OCI-LY1 (cell line): Measurements from ENCODE around the gene UACA.
"Not testable (repeated sequence)": the region's sequence is repeated elsewhere in the genome, so short reads cannot be mapped to it uniquely, and the experiment has no call there.

Source experiments
- H2AFZ ChIP-seq: fragments of 200-600 bp; sonication (generic), shearing (Covaris generic); 2 replicates; pipeline ENCODE4 v1.6.0; 2014; ENCODE audit warnings: antibody characterized with exemption, mild to moderate bottlenecking, low read length
- H3F3A ChIP-seq: fragments of 200-600 bp; sonication (generic), shearing (Covaris generic); 2 replicates; pipeline ENCODE4 v1.6.0; 2014; ENCODE audit warnings: mild to moderate bottlenecking, antibody characterized with exemption, low read length, moderate library complexity; ENCODE audit not compliant: insufficient read depth
- H3K27ac ChIP-seq: fragments of 200-600 bp; sonication (generic); 2 replicates; pipeline ENCODE4 v1.5.1; 2014; ENCODE audit warnings: low read length, mixed run types, mild to moderate bottlenecking, low read depth; ENCODE audit not compliant: poor library complexity, severe bottlenecking
- H3K27me3 ChIP-seq: fragments of 200-600 bp; sonication (generic); 2 replicates; pipeline ENCODE4 v1.6.0; 2014; ENCODE audit warnings: antibody characterized with exemption, mild to moderate bottlenecking, low read length, moderate library complexity; ENCODE audit not compliant: insufficient read depth
- H3K36me3 ChIP-seq: fragments of 200-600 bp; sonication (generic); 2 replicates; pipeline ENCODE4 v1.6.1; 2014; ENCODE audit warnings: mild to moderate bottlenecking, antibody characterized with exemption, low read length, moderate library complexity, mixed read lengths; ENCODE audit not compliant: insufficient read depth
- H3K4me1 ChIP-seq: fragments of 200-600 bp; sonication (generic); 2 replicates; pipeline ENCODE4 v1.5.1; 2014; ENCODE audit warnings: mild to moderate bottlenecking, low read length, moderate library complexity; ENCODE audit not compliant: insufficient read depth, severe bottlenecking
- H3K4me2 ChIP-seq: fragments of 200-600 bp; sonication (generic), shearing (Covaris generic); 2 replicates; pipeline ENCODE4 v1.6.1; 2014; ENCODE audit warnings: low read length
- H3K4me3 ChIP-seq: fragments of 200-600 bp; sonication (generic); 2 replicates; pipeline ENCODE4 v1.5.1; 2014; ENCODE audit warnings: low read length, low read depth, mild to moderate bottlenecking, mixed read lengths; ENCODE audit not compliant: poor library complexity, severe bottlenecking
- H3K79me2 ChIP-seq: fragments of 200-600 bp; shearing (Covaris generic); 2 replicates; pipeline ENCODE4 v1.6.1; 2016; ENCODE audit warnings: mixed run types, low read length, mixed read lengths; ENCODE audit not compliant: insufficient read depth
- H3K9ac ChIP-seq: fragments of 200-600 bp; sonication (generic), shearing (Covaris generic); 2 replicates; pipeline ENCODE4 v1.6.1; 2014; ENCODE audit warnings: mild to moderate bottlenecking, low read length, mixed read lengths
- H3K9me2 ChIP-seq: fragments of 200-600 bp; sonication (generic), shearing (Covaris generic); 2 replicates; pipeline ENCODE4 v1.6.1; 2014; ENCODE audit warnings: low read depth, mild to moderate bottlenecking, low read length, mixed read lengths
- H3K9me3 ChIP-seq: fragments of 200-600 bp; shearing (Covaris generic); 2 replicates; pipeline ENCODE4 v1.6.1; 2014; ENCODE audit warnings: low read length, mixed read lengths
- H4K20me1 ChIP-seq: fragments of 200-600 bp; sonication (generic), shearing (Covaris generic); 2 replicates; pipeline ENCODE4 v1.6.0; 2016; ENCODE audit warnings: mild to moderate bottlenecking, low read length; ENCODE audit not compliant: insufficient read depth
- EZH2 ChIP-seq: fragments of 200-600 bp; sonication (generic), shearing (Covaris generic); IDR thresholded peaks from 2 replicates; pipeline ENCODE4 v1.8.0; 2017; ENCODE audit warnings: borderline replicate concordance, mixed run types, mild to moderate bottlenecking, antibody characterized with exemption, low read length, moderate library complexity, mixed read lengths
- TF ChIP-seq, protein P1 (sequence below): fragments of 200-600 bp; sonication (generic), shearing (Covaris generic); IDR thresholded peaks from 2 replicates; pipeline ENCODE4 v1.5.1; 2017; ENCODE audit warnings: mild to moderate bottlenecking, antibody characterized with exemption, low read length, moderate library complexity, mixed read lengths

UACA gene

DNA sequence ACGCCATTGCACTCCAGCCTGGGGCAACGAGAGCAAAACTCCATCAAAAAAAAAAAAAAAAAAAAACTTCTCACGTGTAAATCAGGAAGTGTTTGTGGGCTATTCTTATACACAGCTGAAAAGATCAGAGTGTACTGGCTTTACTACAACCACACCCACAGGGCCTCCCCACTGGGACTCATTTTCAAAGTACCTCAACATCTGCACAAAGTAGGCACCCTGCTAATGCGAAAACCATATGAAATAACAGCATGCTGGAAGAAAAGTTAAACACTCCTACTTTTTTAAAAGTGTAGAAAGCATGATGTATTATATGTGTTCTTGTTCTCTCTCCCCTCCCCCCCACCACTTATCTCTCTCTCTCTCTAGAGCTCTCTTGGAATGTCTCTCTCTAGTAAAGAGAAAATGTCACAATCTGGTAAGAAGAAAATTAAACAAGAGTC, 11.1 kb downstream of the UACA start:
- no peaks in the 10 kb centered on the region for H3K4me1 ChIP-seq
- no peak overlapping the region for H2AFZ ChIP-seq
- no peaks in the 10 kb centered on the region for H3K9me3 ChIP-seq
- no peaks in the 10 kb centered on the region; the same call in 1 of the 2 replicates for H3K27me3 ChIP-seq
- H3K4me2 ChIP-seq: no peak overlapping the region
- H4K20me1 ChIP-seq: no peaks in the 10 kb centered on the region
- H3K27ac ChIP-seq: no peak overlapping the region
- no peaks in the 10 kb centered on the region for H3K36me3 ChIP-seq
- H3K4me3 ChIP-seq: no peak overlapping the region
- no peaks in the 10 kb centered on the region for H3K79me2 ChIP-seq
- TF ChIP-seq, protein P1, sequence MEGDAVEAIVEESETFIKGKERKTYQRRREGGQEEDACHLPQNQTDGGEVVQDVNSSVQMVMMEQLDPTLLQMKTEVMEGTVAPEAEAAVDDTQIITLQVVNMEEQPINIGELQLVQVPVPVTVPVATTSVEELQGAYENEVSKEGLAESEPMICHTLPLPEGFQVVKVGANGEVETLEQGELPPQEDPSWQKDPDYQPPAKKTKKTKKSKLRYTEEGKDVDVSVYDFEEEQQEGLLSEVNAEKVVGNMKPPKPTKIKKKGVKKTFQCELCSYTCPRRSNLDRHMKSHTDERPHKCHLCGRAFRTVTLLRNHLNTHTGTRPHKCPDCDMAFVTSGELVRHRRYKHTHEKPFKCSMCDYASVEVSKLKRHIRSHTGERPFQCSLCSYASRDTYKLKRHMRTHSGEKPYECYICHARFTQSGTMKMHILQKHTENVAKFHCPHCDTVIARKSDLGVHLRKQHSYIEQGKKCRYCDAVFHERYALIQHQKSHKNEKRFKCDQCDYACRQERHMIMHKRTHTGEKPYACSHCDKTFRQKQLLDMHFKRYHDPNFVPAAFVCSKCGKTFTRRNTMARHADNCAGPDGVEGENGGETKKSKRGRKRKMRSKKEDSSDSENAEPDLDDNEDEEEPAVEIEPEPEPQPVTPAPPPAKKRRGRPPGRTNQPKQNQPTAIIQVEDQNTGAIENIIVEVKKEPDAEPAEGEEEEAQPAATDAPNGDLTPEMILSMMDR: no peak
- no peak for TF ChIP-seq EZH2
- no peaks in the 10 kb centered on the region for H3K9me2 ChIP-seq
- no peaks in the 10 kb centered on the region for H3F3A ChIP-seq
- H3K9ac ChIP-seq: no peak overlapping the region

DNA sequence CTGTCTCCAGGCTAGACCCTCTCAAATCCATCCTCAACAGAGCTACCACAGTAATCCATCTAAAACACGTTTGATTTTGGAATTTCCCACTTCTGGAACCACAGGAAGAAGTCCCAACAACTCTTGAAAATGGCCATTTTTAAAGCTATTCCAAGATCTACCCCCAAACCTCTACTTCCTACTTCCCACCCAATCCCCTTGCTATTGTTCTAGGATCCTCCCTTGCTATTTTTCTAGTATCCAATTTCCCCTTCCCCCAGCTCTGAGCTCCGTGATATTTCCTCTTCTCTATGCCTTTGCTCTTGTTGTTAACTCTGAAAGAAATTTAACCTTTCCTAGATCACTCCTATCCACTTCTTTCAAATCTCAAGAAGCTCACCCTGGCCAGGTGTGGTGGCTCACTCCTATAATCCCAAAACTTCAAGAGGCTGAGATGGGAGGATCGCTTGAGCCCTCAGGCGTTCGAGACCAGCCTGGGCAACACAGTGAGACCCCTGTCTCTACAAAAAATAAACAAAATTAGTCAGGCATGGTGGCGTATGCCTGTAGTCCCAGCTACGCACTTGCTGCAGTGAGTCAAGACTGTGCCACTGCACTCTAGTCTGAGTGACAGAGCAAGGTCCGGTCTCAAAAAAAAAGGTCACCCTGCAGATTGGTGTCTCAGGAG, 13.0 kb downstream of the UACA start:
- Histone ChIP-seq H3K36me3 (no peaks in the 10 kb centered on the region), H3K79me2 (no peaks in the 10 kb centered on the region), H3K9ac (no peak overlapping the region)

DNA sequence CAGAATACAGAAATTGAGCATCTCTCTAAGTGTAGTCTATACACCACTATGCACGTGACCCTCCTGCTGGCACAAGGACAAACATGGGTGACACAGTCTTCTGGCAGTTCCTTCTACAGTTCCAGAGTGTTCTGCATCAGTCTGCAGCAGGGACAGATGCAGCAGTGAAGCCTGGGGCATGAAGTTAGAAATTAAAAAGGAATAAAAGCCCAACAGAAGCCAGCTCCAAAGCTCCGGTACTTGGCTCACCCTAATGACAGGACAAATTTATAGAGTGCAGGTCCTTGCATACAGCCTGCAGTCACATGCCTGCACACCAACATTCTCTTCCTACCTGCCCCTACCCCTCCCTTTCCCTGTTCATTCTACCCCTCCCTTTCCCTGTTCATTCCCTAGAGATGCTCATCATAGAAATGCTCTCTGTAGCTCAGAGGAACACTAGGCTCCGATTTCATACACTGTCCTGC, 15.0 kb downstream of the UACA start:
- Histone ChIP-seq H3K9me3 (no peaks in the 10 kb centered on the region), H4K20me1 (no peaks in the 10 kb centered on the region), H3K4me2 (no peak overlapping the region), H2AFZ (no peak overlapping the region), H3F3A (no peaks in the 10 kb centered on the region), H3K9ac (no peak overlapping the region), H3K9me2 (no peaks in the 10 kb centered on the region), H3K79me2 (no peaks in the 10 kb centered on the region), H3K36me3 (no peaks in the 10 kb centered on the region), H3K27me3 (no peaks in the 10 kb centered on the region; the same call in 1 of the 2 replicates), H3K4me3 (no peak overlapping the region), H3K4me1 (no peaks in the 10 kb centered on the region), H3K27ac (no peak overlapping the region)
- no peak for TF ChIP-seq EZH2
- TF ChIP-seq, protein P1: no peak

More for the DNA sequence above, 13.0 kb downstream of the UACA start:
- H3K4me3 ChIP-seq: no peak overlapping the region
- H2AFZ ChIP-seq: no peak overlapping the region
- no peaks in the 10 kb centered on the region for H3F3A ChIP-seq
- no peak overlapping the region for H3K4me2 ChIP-seq
- no peaks in the 10 kb centered on the region for H4K20me1 ChIP-seq
- H3K4me1 ChIP-seq: no peaks in the 10 kb centered on the region
- no peaks in the 10 kb centered on the region; the same call in 1 of the 2 replicates for H3K27me3 ChIP-seq
- no peak overlapping the region for H3K27ac ChIP-seq
- no peaks in the 10 kb centered on the region for H3K9me3 ChIP-seq
- no peaks in the 10 kb centered on the region for H3K9me2 ChIP-seq
- no peak for TF ChIP-seq EZH2
- TF ChIP-seq, protein P1: no peak

DNA sequence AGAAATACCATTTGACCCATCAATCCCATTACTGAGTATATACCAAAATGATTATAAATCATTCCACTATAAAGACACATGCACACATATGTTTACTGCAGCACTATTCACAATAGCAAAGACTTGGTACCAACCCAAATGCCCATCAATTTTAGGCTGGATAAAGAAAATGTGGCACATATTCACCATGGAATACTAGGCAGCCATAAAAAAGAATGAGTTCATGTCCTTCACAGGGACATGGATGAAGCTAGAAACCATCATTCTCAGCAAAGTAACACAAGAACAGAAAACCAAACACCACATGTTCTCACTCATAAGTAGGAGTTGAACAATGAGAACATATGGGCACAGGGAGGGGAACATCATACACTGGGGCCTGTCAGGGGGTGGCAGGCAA, 16.8 kb downstream of the UACA start:
- H3K4me2 ChIP-seq, H3K27ac ChIP-seq, H3K9ac ChIP-seq, H3K9me3 ChIP-seq, H4K20me1 ChIP-seq, H3K4me3 ChIP-seq, H3K4me1 ChIP-seq, H2AFZ ChIP-seq, H3K9me2 ChIP-seq, H3K27me3 ChIP-seq, H3F3A ChIP-seq, H3K36me3 ChIP-seq, H3K79me2 ChIP-seq: not testable (repeated sequence)
